Mucosa of descending colon (tissue), 3 donors: ENCODE data around the gene DCP2. TPM values are rescaled to one million over a fixed set of nuclear protein-coding genes. Genes with fewer than 3 reads are reported as not detected.

Source experiments
- ATAC-seq: fragments of 200-7000 bp; cut with Tn5 transposase; one replicate; pipeline ENCODE4 v1.9.1; 2020; ENCODE audit warnings: mild to moderate bottlenecking, moderate library complexity
- DNase-seq, 3 donors: peaks; one replicate each; pipeline ENCODE4 v3.0.0-alpha.2; 2020
- H3K36me3 ChIP-seq: fragments of 200-600 bp; one replicate; pipeline ENCODE4 v1.8.0; 2021; ENCODE audit warnings: low read depth, mild to moderate bottlenecking
- H3K4me1 ChIP-seq: fragments of 200-600 bp; one replicate; pipeline ENCODE4 v1.8.0; 2021; ENCODE audit warnings: low read depth, mild to moderate bottlenecking
- H3K4me3 ChIP-seq: fragments of 200-600 bp; one replicate; pipeline ENCODE4 v1.8.0; 2021; ENCODE audit warnings: mild to moderate bottlenecking
- H3K9me3 ChIP-seq: fragments of 200-600 bp; one replicate; pipeline ENCODE4 v1.8.0; 2021; ENCODE audit warnings: mild to moderate bottlenecking
- CTCF ChIP-seq: fragments of 200-600 bp; IDR thresholded peaks from one replicate; pipeline ENCODE4 v1.8.0; 2022; ENCODE audit warnings: antibody characterized with exemption, mild to moderate bottlenecking
- intact Hi-C, 2 donors: fragments of 100-400 bp; cut with DNase I in 1 of 2; cut with micrococcal nuclease in 1 of 2; formaldehyde crosslinking; loops; one replicate each; pipeline versions ENCODE4 v1.11.0 to v1.11.1; 2022; cut with DNase I, micrococcal nuclease
- total RNA-seq, 3 donors: library from RNA; stranded (reverse); fragmentation: NEBNext Ultra II Directional in 2 of 3; extraction: Animal tissue kit (Norgen Biotek cat#: 25700) in 2 of 3; gene quantifications; one replicate each; pipeline versions ENCODE4 v1.2.1 to v1.2.4, GENCODE V29; 2021 to 2023
- donor health status: DM: no; HTN: no; CAD: no; lungs with moderate emphysema.
- donor health status: DM: no; HTN: no; CAD: no.
- donor health status: DM: no; HTN: yes; CAD: no.

Gene DCP2
- total RNA-seq, 3 donors from 2014 or later = 29.3 to 36.4 (median 35.4) TPM

GRCh38 chr5:112933651-112934365 is 42.8 kb upstream of the DCP2 start:
- H3K36me3 ChIP-seq = no peaks in the 10 kb centered on the region
- TF ChIP-seq CTCF = no peak
- intact Hi-C loops = no loop called here
- H3K4me1 ChIP-seq = no peaks in the 10 kb centered on the region
- no peak for ATAC-seq
- H3K9me3 ChIP-seq = no peaks in the 10 kb centered on the region
- H3K4me3 ChIP-seq = no peak overlapping the region
- DNase-seq = no peak

GRCh38 chr5:112934366-112934663 is 42.3 kb upstream of the DCP2 start:
- Histone ChIP-seq H3K36me3 (no peaks in the 10 kb centered on the region), H3K4me1 (no peaks in the 10 kb centered on the region), H3K4me3 (no peak overlapping the region), H3K9me3 (no peaks in the 10 kb centered on the region)
- no peak for ATAC-seq
- TF ChIP-seq CTCF = no peak
- no peak for DNase-seq
- intact Hi-C loops = no loop called here

GRCh38 chr5:112935675-112936074 is 40.9 kb upstream of the DCP2 start:
- no peak for DNase-seq
- intact Hi-C loops = no loop called here
- no peak overlapping the region for H3K4me3 ChIP-seq
- H3K9me3 ChIP-seq = no peaks in the 10 kb centered on the region
- ATAC-seq = no peak
- no peak for TF ChIP-seq CTCF
- H3K4me1 ChIP-seq = no peaks in the 10 kb centered on the region
- no peaks in the 10 kb centered on the region for H3K36me3 ChIP-seq

- Histone ChIP-seq H3K4me3 (no peak overlapping the region), H3K36me3 (no peaks in the 10 kb centered on the region), H3K9me3 (no peaks in the 10 kb centered on the region), H3K4me1 (no peaks in the 10 kb centered on the region)
- no peak for TF ChIP-seq CTCF
- ATAC-seq (no peak), DNase-seq (no peak)
- intact Hi-C loops = no loop called here
Observed at GRCh38 chr5:112938286-112938685, 38.3 kb upstream of the DCP2 start.

GRCh38 chr5:112940670-112941069 is 35.9 kb upstream of the DCP2 start:
- Histone ChIP-seq H3K4me1 (no peaks in the 10 kb centered on the region), H3K4me3 (no peak overlapping the region), H3K9me3 (no peaks in the 10 kb centered on the region), H3K36me3 (no peaks in the 10 kb centered on the region)
- intact Hi-C loops = no loop called here
- DNase-seq (no peak), ATAC-seq (no peak)
- TF ChIP-seq CTCF = no peak

- Histone ChIP-seq H3K9me3 (no peaks in the 10 kb centered on the region), H3K4me3 (no peak overlapping the region), H3K4me1 (no peaks in the 10 kb centered on the region), H3K36me3 (no peaks in the 10 kb centered on the region)
- DNase-seq (no peak), ATAC-seq (no peak)
- intact Hi-C loops = no loop called here
- TF ChIP-seq CTCF = no peak
Observed at GRCh38 chr5:112948458-112948857, 28.1 kb upstream of the DCP2 start.
